GM19023 (cell line): ENCODE data around the gene NCAPG2.
"Not testable (repeated sequence)": the region's sequence is repeated elsewhere in the genome, so short reads cannot be mapped to it uniquely, and the experiment has no call there.

Experiments used
- ATAC-seq: cut with Tn5 transposase; IDR thresholded peaks from one replicate; pipeline ENCODE4 v1.9.1; 2021; ENCODE audit warnings: mild to moderate bottlenecking, moderate library complexity; ENCODE audit not compliant: unreplicated experiment

NCAPG2 gene

GRCh38 chr7:158642149-158642548, 62.5 kb downstream of the NCAPG2 start:
- no peak for ATAC-seq

GRCh38 chr7:158638001-158638400, 66.6 kb downstream of the NCAPG2 start:
- ATAC-seq = no peak

- ATAC-seq = no peak
These were observed 71.3 kb downstream of the NCAPG2 start for GRCh38 chr7:158633055-158633956.

GRCh38 chr7:158631574-158632195, 72.9 kb downstream of the NCAPG2 start:
- ATAC-seq = no peak

GRCh38 chr7:158626289-158626688, 78.3 kb downstream of the NCAPG2 start:
- not testable (repeated sequence) for ATAC-seq

- ATAC-seq = no peak
These were observed 81.4 kb downstream of the NCAPG2 start for GRCh38 chr7:158623241-158623640.

GRCh38 chr7:158620839-158621441, 83.7 kb downstream of the NCAPG2 start:
- no peak for ATAC-seq

- ATAC-seq = no peak
These were observed 84.2 kb downstream of the NCAPG2 start for GRCh38 chr7:158620418-158620817.

- ATAC-seq = no peak
These were observed 85.9 kb downstream of the NCAPG2 start for GRCh38 chr7:158618745-158619140.

GRCh38 chr7:158617737-158618128, 86.9 kb downstream of the NCAPG2 start:
- ATAC-seq = no peak

- ATAC-seq = no peak
These were observed 88.6 kb downstream of the NCAPG2 start for GRCh38 chr7:158616050-158616449.

- no peak for ATAC-seq
These were observed 89.9 kb downstream of the NCAPG2 start for GRCh38 chr7:158614700-158615099.

GRCh38 chr7:158613481-158613880, 91.1 kb downstream of the NCAPG2 start:
- peak; percentile 88 for ATAC-seq

- ATAC-seq = no peak
These were observed 92.1 kb downstream of the NCAPG2 start for GRCh38 chr7:158612546-158612945.

- no peak for ATAC-seq
These were observed 93.1 kb downstream of the NCAPG2 start for GRCh38 chr7:158611541-158611940.

GRCh38 chr7:158609313-158609974, 95.2 kb downstream of the NCAPG2 start:
- no peak for ATAC-seq

- ATAC-seq = no peak
These were observed 97.0 kb downstream of the NCAPG2 start for GRCh38 chr7:158607563-158607962.

GRCh38 chr7:158606671-158607424, 97.8 kb downstream of the NCAPG2 start:
- ATAC-seq = no peak

- ATAC-seq = no peak
These were observed 98.5 kb downstream of the NCAPG2 start for GRCh38 chr7:158606129-158606528.
